RWPE2 (cell line): ENCODE results near the gene IGSF3.

Source experiments
- ATAC-seq: fragments of 200-7000 bp; cut with Tn5 transposase; 3 replicates; pipeline ENCODE4 v1.9.1; 2021; ENCODE audit warnings: low read depth
- DNase-seq: peaks from one replicate; pipeline ENCODE4 v3.0.0-alpha.2; 2020; ENCODE audit warnings: low spot score
- H3K27ac ChIP-seq: fragments of 450-650 bp; 2 replicates; pipeline ENCODE4 v1.5.1; 2017; ENCODE audit warnings: mild to moderate bottlenecking; ENCODE audit not compliant: poor library complexity, severe bottlenecking
- H3K27me3 ChIP-seq: fragments of 250-450 bp; sonication (Bioruptor Pico); 2 replicates; pipeline ENCODE4 v1.5.1; 2021; ENCODE audit warnings: mild to moderate bottlenecking, moderate library complexity; ENCODE audit not compliant: insufficient read depth, poor library complexity, severe bottlenecking
- H3K36me3 ChIP-seq: fragments of 250-450 bp; sonication (Bioruptor Pico); 2 replicates; pipeline ENCODE4 v1.5.1; 2020; ENCODE audit warnings: low read depth, mild to moderate bottlenecking, moderate library complexity
- H3K4me1 ChIP-seq: fragments of 250-450 bp; sonication (Bioruptor Pico); 2 replicates; pipeline ENCODE4 v1.5.1; 2021; ENCODE audit warnings: mild to moderate bottlenecking, moderate library complexity; ENCODE audit not compliant: insufficient read depth, poor library complexity, severe bottlenecking
- H3K4me3 ChIP-seq: fragments of 250-450 bp; sonication (Bioruptor Pico); 2 replicates; pipeline ENCODE4 v1.5.1; 2021; ENCODE audit warnings: mild to moderate bottlenecking, moderate library complexity; ENCODE audit not compliant: severe bottlenecking
- H3K9me3 ChIP-seq: fragments of 250-450 bp; sonication (Bioruptor Pico); 2 replicates; pipeline ENCODE4 v1.5.1; 2021; ENCODE audit warnings: mild to moderate bottlenecking, moderate library complexity; ENCODE audit not compliant: severe bottlenecking
- TF ChIP-seq, protein P1 (sequence below): fragments of 450-650 bp; IDR thresholded peaks from one replicate; pipeline ENCODE4 v1.5.1; 2017; ENCODE audit warnings: mild to moderate bottlenecking, moderate library complexity; ENCODE audit not compliant: poor library complexity, severe bottlenecking

The IGSF3 gene

DNA sequence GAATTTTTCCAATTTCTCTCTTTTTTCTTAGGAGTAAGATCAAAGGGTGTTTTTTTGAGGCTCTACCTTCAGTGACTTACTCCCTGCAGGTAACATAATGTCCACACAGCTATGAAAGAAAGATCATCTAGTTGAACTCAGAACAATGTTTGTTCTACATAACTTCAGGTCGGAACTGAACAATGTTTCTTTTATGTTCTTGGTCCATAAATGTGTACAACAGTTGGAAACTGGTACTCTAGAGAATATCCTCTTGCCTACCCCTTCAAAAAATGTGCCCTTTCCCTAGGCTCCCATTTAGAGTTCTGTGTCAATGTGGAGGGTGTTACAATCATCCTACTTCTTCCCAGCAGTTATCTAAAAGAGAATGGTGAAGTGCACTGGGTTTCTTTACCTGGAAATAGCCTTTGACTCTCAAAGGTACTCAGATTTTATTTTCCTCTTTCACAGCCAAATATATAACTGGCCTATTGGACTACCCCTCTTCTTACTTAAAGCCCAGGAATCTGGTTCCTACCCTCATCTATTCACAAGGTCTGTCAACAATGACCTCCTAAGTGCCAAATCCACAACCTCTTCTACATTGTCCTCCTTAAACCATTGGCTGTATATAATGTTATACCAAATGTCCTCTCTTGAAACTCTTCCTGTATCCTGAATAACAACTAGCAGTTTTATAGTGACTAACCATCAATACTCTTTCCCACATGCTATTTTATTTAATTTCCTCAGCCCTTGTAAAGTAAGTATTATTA, 139.0 kb downstream of the IGSF3 start:
- Histone ChIP-seq H3K4me3 (no peak overlapping the region), H3K4me1 (no peaks in the 10 kb centered on the region), H3K27me3 (no peaks in the 10 kb centered on the region), H3K9me3 (no peaks in the 10 kb centered on the region), H3K36me3 (no peaks in the 10 kb centered on the region; the same call in 1 of the 2 replicates), H3K27ac (no peak overlapping the region)
- ATAC-seq (no peak), DNase-seq (no peak)
- TF ChIP-seq, protein P1, sequence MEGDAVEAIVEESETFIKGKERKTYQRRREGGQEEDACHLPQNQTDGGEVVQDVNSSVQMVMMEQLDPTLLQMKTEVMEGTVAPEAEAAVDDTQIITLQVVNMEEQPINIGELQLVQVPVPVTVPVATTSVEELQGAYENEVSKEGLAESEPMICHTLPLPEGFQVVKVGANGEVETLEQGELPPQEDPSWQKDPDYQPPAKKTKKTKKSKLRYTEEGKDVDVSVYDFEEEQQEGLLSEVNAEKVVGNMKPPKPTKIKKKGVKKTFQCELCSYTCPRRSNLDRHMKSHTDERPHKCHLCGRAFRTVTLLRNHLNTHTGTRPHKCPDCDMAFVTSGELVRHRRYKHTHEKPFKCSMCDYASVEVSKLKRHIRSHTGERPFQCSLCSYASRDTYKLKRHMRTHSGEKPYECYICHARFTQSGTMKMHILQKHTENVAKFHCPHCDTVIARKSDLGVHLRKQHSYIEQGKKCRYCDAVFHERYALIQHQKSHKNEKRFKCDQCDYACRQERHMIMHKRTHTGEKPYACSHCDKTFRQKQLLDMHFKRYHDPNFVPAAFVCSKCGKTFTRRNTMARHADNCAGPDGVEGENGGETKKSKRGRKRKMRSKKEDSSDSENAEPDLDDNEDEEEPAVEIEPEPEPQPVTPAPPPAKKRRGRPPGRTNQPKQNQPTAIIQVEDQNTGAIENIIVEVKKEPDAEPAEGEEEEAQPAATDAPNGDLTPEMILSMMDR = no peak

DNA sequence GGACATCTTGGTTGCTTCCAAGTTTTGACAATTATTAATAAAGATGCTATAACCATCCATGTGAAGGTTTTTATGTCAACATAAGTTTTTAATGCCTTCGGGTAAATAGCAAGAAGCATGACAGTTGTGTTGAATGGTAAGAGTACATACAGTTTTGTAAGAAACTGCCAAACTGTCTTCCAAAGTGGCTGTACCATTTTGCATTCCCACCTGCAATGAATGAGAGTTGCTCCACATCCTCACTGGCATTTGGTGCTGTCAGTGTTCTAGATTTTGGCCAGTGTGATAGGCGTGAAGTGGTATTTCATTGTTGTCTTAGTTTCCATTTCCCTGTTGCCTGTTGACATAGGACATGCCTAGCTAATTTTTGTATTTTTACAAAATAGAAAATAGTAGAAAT, 142.1 kb downstream of the IGSF3 start:
- ATAC-seq = no peak
- Histone ChIP-seq H3K4me3 (no peak overlapping the region), H3K27me3 (no peaks in the 10 kb centered on the region), H3K36me3 (no peaks in the 10 kb centered on the region), H3K9me3 (no peaks in the 10 kb centered on the region), H3K4me1 (no peaks in the 10 kb centered on the region), H3K27ac (no peak overlapping the region)
- DNase-seq = no peak
- TF ChIP-seq, protein P1 = no peak
